T47D (cell line): ENCODE measurements around the gene UXS1.

Experiments used
- DNase-seq, 2 experiments: peaks; one replicate each; pipeline versions ENCODE4 v3.0.0 to v3.0.0-alpha.2; 2011 to 2012; ENCODE audit warnings: low read depth in 1 of 2, low spot score in 1 of 2
- JUND ChIP-seq: IDR thresholded peaks from 2 replicates; pipeline ENCODE4 v1.6.1; 2012; ENCODE audit warnings: low read depth
- in situ Hi-C: cut with HindIII; loops from 2 replicates; pipeline ENCODE4 v1.10.0; 2016; ENCODE audit warnings: low sequenced_read_pairs, low pct_unique_long_range_greater_than_20kb

UXS1 gene

GRCh38 chr2:106117882-106118684 lies 76.0 kb downstream of the UXS1 start:
- in situ Hi-C loops = no loop called here
- DNase-seq = no peak
- TF ChIP-seq JUND = no peak

DNA sequence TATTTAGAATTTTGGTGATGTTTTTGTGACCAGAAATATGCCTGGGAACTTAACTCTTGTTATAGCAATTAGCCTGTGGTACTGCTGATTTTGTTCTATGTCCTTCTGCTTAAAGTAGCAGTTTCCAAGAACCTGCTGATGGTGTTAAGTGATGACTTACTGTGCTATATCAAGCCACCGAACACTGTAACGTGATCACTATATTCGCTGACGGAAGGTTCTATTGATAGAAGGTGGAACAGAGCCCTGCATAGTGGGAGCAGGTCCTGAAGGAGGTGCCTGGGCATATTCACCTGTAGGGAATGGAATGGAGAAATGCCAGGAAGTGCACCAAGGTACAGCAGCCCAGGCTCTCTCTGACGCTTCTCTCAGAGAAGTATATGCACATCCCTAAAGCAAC lies 76.8 kb downstream of the UXS1 start:
- in situ Hi-C loops = no loop called here
- no peak for TF ChIP-seq JUND
- no peak for DNase-seq

- in situ Hi-C loops = no loop called here
- TF ChIP-seq JUND = no peak
- DNase-seq = no peak
Observed at GRCh38 chr2:106116248-106116647, 77.9 kb downstream of the UXS1 start.

- no peak for TF ChIP-seq JUND
- no peak for DNase-seq
- in situ Hi-C loops = no loop called here
Observed at GRCh38 chr2:106115665-106116064, 78.4 kb downstream of the UXS1 start.

DNA sequence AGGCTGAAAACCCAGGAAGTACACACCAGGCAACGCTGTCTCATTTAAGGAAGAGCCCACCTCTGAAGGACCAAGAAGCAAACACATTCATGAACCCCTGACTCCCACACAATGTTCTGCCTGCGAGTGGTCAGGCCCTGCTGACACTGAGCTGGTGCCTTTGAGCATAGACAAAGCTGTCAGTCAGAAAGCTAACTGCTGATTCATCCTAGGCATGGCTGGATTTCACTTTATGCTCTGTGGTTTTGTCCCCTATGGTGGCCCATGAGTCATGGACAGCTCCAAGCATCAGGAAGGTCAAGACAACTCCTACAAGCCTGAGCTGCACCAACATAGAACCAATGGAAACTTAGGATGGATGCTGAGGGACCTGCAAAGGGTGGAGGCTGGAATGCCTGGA lies 78.9 kb downstream of the UXS1 start:
- no peak for TF ChIP-seq JUND
- DNase-seq = no peak
- in situ Hi-C loops = no loop called here

GRCh38 chr2:106114166-106114565 lies 79.9 kb downstream of the UXS1 start:
- in situ Hi-C loops = no loop called here
- TF ChIP-seq JUND = no peak
- DNase-seq = no peak

DNA sequence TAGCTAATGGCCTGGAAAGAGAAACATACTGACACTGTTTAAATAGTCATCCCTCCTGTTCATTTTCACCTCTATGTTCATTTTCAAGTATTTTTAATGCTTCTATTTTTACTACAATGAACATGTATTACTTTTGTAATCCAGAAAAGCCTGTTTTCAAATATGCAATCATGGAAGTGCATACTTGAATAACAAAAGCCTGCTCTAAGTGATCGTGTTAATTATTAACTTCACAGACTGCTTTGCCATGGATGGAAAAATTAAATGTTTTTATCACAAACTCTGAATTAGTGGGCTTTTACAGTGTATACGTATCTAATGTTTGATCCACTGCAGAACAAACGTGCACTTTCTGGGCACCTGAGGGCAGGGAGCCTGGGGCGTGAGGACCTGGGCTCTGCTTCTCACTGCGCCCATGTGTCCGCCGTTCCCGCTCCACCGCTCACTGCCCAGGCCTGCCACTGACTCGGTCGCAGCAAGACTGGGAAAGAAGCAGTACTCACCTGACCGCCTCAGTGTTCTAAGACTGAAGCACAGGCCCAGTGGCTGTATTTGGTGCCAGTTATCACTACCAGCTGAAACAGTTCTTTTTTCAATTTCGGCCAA lies 80.6 kb downstream of the UXS1 start:
- in situ Hi-C loops = no loop called here
- no peak for DNase-seq
- no peak for TF ChIP-seq JUND

DNA sequence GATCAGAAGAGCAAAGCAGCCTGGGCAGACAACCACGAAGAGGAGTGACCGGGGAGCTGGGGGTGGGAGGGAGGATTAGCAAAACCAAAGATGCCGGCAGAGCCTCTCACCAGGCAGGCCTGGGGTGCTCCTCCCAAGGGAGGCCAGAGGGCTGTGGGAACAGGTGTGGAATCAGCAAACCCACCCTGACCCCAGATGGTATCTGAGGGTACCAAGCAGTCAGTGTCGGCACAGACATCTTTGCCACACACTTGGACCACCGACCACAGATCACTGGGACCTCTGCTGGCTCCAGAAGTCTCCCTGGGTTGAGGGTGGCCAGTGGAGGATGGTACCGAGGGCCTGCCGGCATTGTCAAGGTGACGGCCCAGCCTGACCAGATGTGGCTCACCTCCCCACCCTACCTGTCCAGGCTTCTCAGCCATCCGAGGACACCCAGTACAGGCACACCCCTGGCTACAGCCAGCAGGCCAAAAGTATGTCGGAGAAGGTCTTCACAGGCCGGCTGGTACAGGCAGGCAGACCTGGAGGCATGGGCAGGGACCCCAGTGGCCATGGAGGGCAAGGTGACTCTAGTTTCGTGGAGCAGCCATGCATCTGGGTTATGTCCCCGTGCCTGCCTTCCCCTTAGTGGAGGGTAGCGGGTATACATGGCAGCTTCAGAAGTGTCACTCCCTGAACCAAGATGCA lies 82.1 kb downstream of the UXS1 start:
- in situ Hi-C loops = no loop called here
- TF ChIP-seq JUND = no peak
- no peak for DNase-seq

DNA sequence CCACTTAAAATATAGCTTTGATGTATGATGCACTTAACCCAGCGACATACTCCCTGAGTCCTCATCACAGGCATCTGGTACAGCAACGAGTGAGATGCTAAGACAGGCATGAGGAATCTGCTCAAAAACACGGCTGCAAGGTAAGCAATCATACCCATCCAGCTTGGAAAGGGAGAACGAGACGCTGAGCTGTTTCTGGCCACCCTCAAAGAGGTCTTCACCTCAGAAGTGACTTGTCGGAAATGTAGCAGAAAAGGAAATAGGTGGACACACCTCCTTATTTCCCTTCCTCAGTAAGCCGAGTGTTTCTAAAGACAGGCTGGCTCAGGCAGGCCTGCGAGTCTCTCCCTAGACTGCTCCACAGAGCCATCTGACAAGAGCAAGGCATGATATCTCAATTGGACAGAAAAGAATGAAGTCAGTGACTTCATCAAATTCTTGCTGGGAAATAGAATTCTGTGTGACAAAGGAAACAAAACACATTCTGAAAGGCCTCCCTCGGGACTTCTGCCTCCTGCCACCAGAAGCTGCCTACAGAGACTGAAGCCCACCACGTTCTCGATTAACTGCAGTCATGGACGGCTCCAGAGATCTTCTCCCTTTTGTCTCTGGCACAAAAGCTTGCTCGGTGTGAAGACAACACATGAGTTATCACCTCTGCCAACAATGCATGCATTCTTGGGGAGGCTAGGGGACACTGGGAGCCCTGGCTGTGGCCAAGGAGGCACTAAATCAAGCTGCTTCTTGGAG lies 84.3 kb downstream of the UXS1 start:
- no peak for TF ChIP-seq JUND
- in situ Hi-C loops = no loop called here
- no peak for DNase-seq

- in situ Hi-C loops = no loop called here
- no peak for TF ChIP-seq JUND
- no peak for DNase-seq
Observed at GRCh38 chr2:106108791-106109190, 85.3 kb downstream of the UXS1 start.

- in situ Hi-C loops = no loop called here
- TF ChIP-seq JUND = no peak
- DNase-seq = peak; percentile 18 to 30
Observed at GRCh38 chr2:106108351-106108750, 85.8 kb downstream of the UXS1 start.

- DNase-seq = no peak
- TF ChIP-seq JUND = no peak
- in situ Hi-C loops = no loop called here
Observed at GRCh38 chr2:106107509-106108131, 86.5 kb downstream of the UXS1 start.
